Skeletal muscle tissue (tissue), 4 donors: ENCODE results near the gene GABRG2. TPM values are rescaled to one million over a fixed set of nuclear protein-coding genes. Genes with fewer than 3 reads are reported as not detected.

Experiments
- H3K27ac ChIP-seq: one replicate; pipeline ENCODE4 v1.7.0; 2013; ENCODE audit warnings: mild to moderate bottlenecking, low read depth, low read length, inconsistent platforms
- H3K27me3 ChIP-seq, 3 donors: one replicate each; pipeline ENCODE4 v1.7.0; 2013; ENCODE audit warnings: low read length in 3 of 3; ENCODE audit not compliant: control insufficient read depth in 3 of 3, insufficient read depth in 3 of 3
- H3K36me3 ChIP-seq, 3 donors: one replicate each; pipeline ENCODE4 v1.7.0; 2013; ENCODE audit warnings: low read length in 3 of 3; ENCODE audit not compliant: control insufficient read depth in 3 of 3, insufficient read depth in 3 of 3
- H3K4me1 ChIP-seq, 3 donors: one replicate each; pipeline ENCODE4 v1.7.0; 2013; ENCODE audit warnings: low read length in 3 of 3, mild to moderate bottlenecking in 3 of 3; ENCODE audit not compliant: control insufficient read depth in 3 of 3, insufficient read depth in 3 of 3
- H3K4me3 ChIP-seq, 3 donors: one replicate each; pipeline ENCODE4 v1.7.0; 2013; ENCODE audit warnings: low read length in 3 of 3
- H3K9ac ChIP-seq, 3 donors: one replicate each; pipeline ENCODE4 v1.7.0; 2013; ENCODE audit warnings: low read length in 3 of 3, mild to moderate bottlenecking in 3 of 3, moderate library complexity in 2 of 3, low read depth in 1 of 3
- H3K9me3 ChIP-seq, 3 donors: one replicate each; pipeline ENCODE4 v1.7.0; 2013; ENCODE audit warnings: low read length in 3 of 3; ENCODE audit not compliant: control insufficient read depth in 3 of 3
- total RNA-seq: library from RNA; depleted of rRNA; stranded (reverse); fragments of >200 nt; gene quantifications from one replicate; pipeline ENCODE4 v1.2.3, GENCODE V29; 2014
- donor health status: Osteomylitis.

Gene GABRG2
- total RNA-seq, 1 donor from 2014 or later: not detected

- H3K36me3 ChIP-seq: no peaks in the 10 kb centered on the region
Measured at GRCh38 chr5:162078805-162079204, 11.2 kb downstream of the GABRG2 start.

GRCh38 chr5:162091336-162091735, 23.8 kb downstream of the GABRG2 start:
- no peaks in the 10 kb centered on the region for H3K4me1 ChIP-seq

More at GRCh38 chr5:162078805-162079204, 11.2 kb downstream of the GABRG2 start:
- Histone ChIP-seq H3K9me3 (no peaks in the 10 kb centered on the region), H3K9ac (no peak overlapping the region), H3K4me1 (no peaks in the 10 kb centered on the region), H3K27me3 (no peaks in the 10 kb centered on the region), H3K27ac (no peak overlapping the region), H3K4me3 (no peak overlapping the region)

GRCh38 chr5:162096448-162096847, 28.9 kb downstream of the GABRG2 start:
- Histone ChIP-seq H3K4me3 (no peak overlapping the region), H3K4me1 (no peaks in the 10 kb centered on the region), H3K9me3 (no peaks in the 10 kb centered on the region), H3K9ac (no peak overlapping the region), H3K27me3 (no peaks in the 10 kb centered on the region), H3K27ac (no peak overlapping the region), H3K36me3 (no peaks in the 10 kb centered on the region)

More at GRCh38 chr5:162091336-162091735, 23.8 kb downstream of the GABRG2 start:
- H3K27me3 ChIP-seq: no peaks in the 10 kb centered on the region
- H3K27ac ChIP-seq: no peak overlapping the region
- H3K4me3 ChIP-seq: no peak overlapping the region
- no peaks in the 10 kb centered on the region for H3K9me3 ChIP-seq
- no peak overlapping the region for H3K9ac ChIP-seq
- no peaks in the 10 kb centered on the region for H3K36me3 ChIP-seq

- no peaks in the 10 kb centered on the region for H3K9me3 ChIP-seq
- H3K27ac ChIP-seq: no peak overlapping the region
- H3K4me3 ChIP-seq: no peak overlapping the region
- no peak overlapping the region for H3K9ac ChIP-seq
- no peaks in the 10 kb centered on the region for H3K36me3 ChIP-seq
- no peaks in the 10 kb centered on the region for H3K4me1 ChIP-seq
- no peaks in the 10 kb centered on the region for H3K27me3 ChIP-seq
Measured at GRCh38 chr5:162107591-162107990, 40.0 kb downstream of the GABRG2 start.

GRCh38 chr5:162119801-162120200, 52.2 kb downstream of the GABRG2 start:
- no peaks in the 10 kb centered on the region for H3K9me3 ChIP-seq
- no peaks in the 10 kb centered on the region for H3K4me1 ChIP-seq
- no peaks in the 10 kb centered on the region for H3K27me3 ChIP-seq
- H3K27ac ChIP-seq: no peak overlapping the region
- no peak overlapping the region for H3K4me3 ChIP-seq
- no peaks in the 10 kb centered on the region for H3K36me3 ChIP-seq
- H3K9ac ChIP-seq: no peak overlapping the region

GRCh38 chr5:162128117-162128516, 60.5 kb downstream of the GABRG2 start:
- Histone ChIP-seq H3K9me3 (no peaks in the 10 kb centered on the region), H3K27ac (no peak overlapping the region), H3K27me3 (no peaks in the 10 kb centered on the region)

GRCh38 chr5:162132348-162132747, 64.8 kb downstream of the GABRG2 start:
- H3K27me3 ChIP-seq: no peaks in the 10 kb centered on the region
- no peaks in the 10 kb centered on the region for H3K36me3 ChIP-seq
- no peaks in the 10 kb centered on the region for H3K9me3 ChIP-seq
- no peak overlapping the region for H3K9ac ChIP-seq
- H3K4me3 ChIP-seq: no peak overlapping the region
- H3K27ac ChIP-seq: no peak overlapping the region
- H3K4me1 ChIP-seq: no peaks in the 10 kb centered on the region

More at GRCh38 chr5:162128117-162128516, 60.5 kb downstream of the GABRG2 start:
- Histone ChIP-seq H3K36me3 (no peaks in the 10 kb centered on the region), H3K9ac (no peak overlapping the region), H3K4me3 (no peak overlapping the region), H3K4me1 (no peaks in the 10 kb centered on the region)

- Histone ChIP-seq H3K36me3 (no peaks in the 10 kb centered on the region), H3K27me3 (no peaks in the 10 kb centered on the region), H3K4me1 (no peaks in the 10 kb centered on the region), H3K9ac (no peak overlapping the region), H3K4me3 (no peak overlapping the region), H3K27ac (no peak overlapping the region), H3K9me3 (no peaks in the 10 kb centered on the region)
Measured at GRCh38 chr5:162139190-162139589, 71.6 kb downstream of the GABRG2 start.

- Histone ChIP-seq H3K27me3 (no peaks in the 10 kb centered on the region), H3K9me3 (no peaks in the 10 kb centered on the region), H3K4me3 (no peak overlapping the region), H3K27ac (no peak overlapping the region), H3K4me1 (no peaks in the 10 kb centered on the region), H3K36me3 (no peaks in the 10 kb centered on the region), H3K9ac (no peak overlapping the region)
Measured at GRCh38 chr5:162154242-162154641, 86.7 kb downstream of the GABRG2 start.

GRCh38 chr5:162160401-162160800, 92.8 kb downstream of the GABRG2 start:
- no peak overlapping the region for H3K27ac ChIP-seq
- H3K4me3 ChIP-seq: no peak overlapping the region
- no peaks in the 10 kb centered on the region for H3K9me3 ChIP-seq
- H3K36me3 ChIP-seq: no peaks in the 10 kb centered on the region
- H3K4me1 ChIP-seq: no peaks in the 10 kb centered on the region
- no peaks in the 10 kb centered on the region for H3K27me3 ChIP-seq
- H3K9ac ChIP-seq: no peak overlapping the region

GRCh38 chr5:162163663-162164062, 96.1 kb downstream of the GABRG2 start:
- H3K4me1 ChIP-seq: no peaks in the 10 kb centered on the region
- H3K4me3 ChIP-seq: no peak overlapping the region
- no peaks in the 10 kb centered on the region for H3K27me3 ChIP-seq
- H3K9me3 ChIP-seq: no peaks in the 10 kb centered on the region
- no peaks in the 10 kb centered on the region for H3K36me3 ChIP-seq
- H3K9ac ChIP-seq: no peak overlapping the region
- H3K27ac ChIP-seq: no peak overlapping the region
